Immature natural killer cell (primary cell): Measurements from ENCODE around the gene DBP. TPM values are rescaled to one million over a fixed set of nuclear protein-coding genes. Genes with fewer than 3 reads are reported as not detected.
"Not testable (repeated sequence)": the region's sequence is repeated elsewhere in the genome, so short reads cannot be mapped to it uniquely, and the experiment has no call there.

ENCODE experiments used
- DNase-seq, 3 donors: peaks; one replicate each; pipeline ENCODE4 v3.0.0; 2022; ENCODE audit warnings: mixed read lengths in 1 of 3
- H3K27ac Mint-ChIP-seq, 6 donors: one replicate each; pipeline ENCODE4 v1.8.0; 2020; ENCODE audit warnings: mixed read lengths in 6 of 6, mild to moderate bottlenecking in 5 of 6, inconsistent platforms in 4 of 6, moderate library complexity in 3 of 6
- H3K27me3 Mint-ChIP-seq, 3 donors: one replicate each; pipeline ENCODE4 v1.8.0; 2020 to 2021; ENCODE audit warnings: low read depth in 3 of 3, mild to moderate bottlenecking in 3 of 3, mixed read lengths in 3 of 3, moderate library complexity in 3 of 3, inconsistent platforms in 1 of 3
- H3K36me3 Mint-ChIP-seq, 3 donors: one replicate each; pipeline ENCODE4 v1.8.0; 2020; ENCODE audit warnings: mixed read lengths in 3 of 3, inconsistent platforms in 2 of 3, mild to moderate bottlenecking in 2 of 3
- H3K4me1 Mint-ChIP-seq, 2 donors: one replicate each; pipeline ENCODE4 v1.8.0; 2020; ENCODE audit warnings: inconsistent platforms in 2 of 2, mild to moderate bottlenecking in 2 of 2, mixed read lengths in 2 of 2, moderate library complexity in 1 of 2
- H3K4me3 Mint-ChIP-seq, 5 donors: one replicate each; pipeline ENCODE4 v1.8.0; 2020; ENCODE audit warnings: mild to moderate bottlenecking in 5 of 5, mixed read lengths in 5 of 5, inconsistent platforms in 3 of 5, moderate library complexity in 3 of 5
- H3K9me3 Mint-ChIP-seq, 6 donors: one replicate each; pipeline ENCODE4 v1.8.0; 2020; ENCODE audit warnings: mild to moderate bottlenecking in 6 of 6, mixed read lengths in 6 of 6, inconsistent platforms in 4 of 6, moderate library complexity in 3 of 6
- polyA plus RNA-seq, 3 donors: library from polyadenylated mRNA; unstranded; fragments of 300-500 nt; fragmentation: Illumina TruSeq; gene quantifications; one replicate each; pipeline ENCODE4 v1.2.3, GENCODE V29; 2021

DBP gene
- polyA plus RNA-seq, 3 donors from 2014 or later = 23.6 to 65.1 (median 26.3) TPM

DNA sequence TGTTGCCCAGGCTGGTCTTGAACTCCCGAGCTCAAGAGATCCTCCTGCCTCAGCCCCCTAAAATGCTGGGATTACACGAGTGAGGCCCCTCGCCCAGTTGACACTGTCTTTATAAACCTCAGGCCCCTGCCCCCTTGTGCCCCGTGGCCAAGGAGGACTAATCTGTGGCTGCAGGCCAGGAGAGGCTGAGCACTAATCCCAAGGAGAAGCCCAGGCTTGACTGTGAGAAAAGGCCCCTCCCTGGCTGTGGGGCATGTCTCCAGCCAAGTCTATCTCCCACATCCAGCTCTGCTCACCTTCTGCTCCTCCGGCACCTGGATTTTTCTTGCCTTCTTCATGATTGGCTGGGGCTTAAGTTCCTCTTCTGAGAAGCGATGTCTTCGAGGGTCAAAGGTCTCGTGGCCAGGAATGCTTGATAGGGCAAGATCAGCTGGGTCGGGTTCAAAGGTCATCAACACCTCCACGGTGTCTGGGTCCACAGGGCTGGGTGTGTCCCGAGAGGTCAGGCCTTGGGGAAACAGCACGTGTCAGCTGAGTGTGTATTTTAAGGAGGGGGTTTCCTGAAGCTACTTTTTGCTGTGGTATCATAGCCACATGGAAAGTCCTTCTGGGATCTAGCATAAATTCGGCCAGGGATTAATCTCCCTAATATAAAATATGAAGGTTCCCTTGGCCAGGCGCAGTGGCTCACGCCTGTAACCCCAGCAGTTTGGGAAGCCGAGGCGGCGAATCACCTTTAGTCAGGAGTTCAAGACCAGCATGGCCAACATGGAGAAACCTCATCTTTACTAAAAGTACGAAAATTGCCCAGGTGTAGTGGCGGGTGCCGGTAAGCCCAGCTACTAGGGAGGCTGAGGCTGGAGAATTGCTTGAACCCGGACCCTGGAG lies 3.8 kb downstream of the DBP start:
- no peak for DNase-seq
- Mint-ChIP-seq H3K27me3 (peaks cover 14 to 18% (median 15%) of the 10 kb centered on the region in 3 donors), H3K4me3 (peak overlapping the region in 2 of 5 donors; percentile 10 to 87), H3K36me3 (peaks cover 1 to 6% (median 4%) of the 10 kb centered on the region in 3 donors), H3K9me3 (no peaks in the 10 kb centered on the region), H3K4me1 (peaks cover 42 to 46% of the 10 kb centered on the region in 2 donors), H3K27ac (peak overlapping the region; percentile 74 to 94 (median 88))

DNA sequence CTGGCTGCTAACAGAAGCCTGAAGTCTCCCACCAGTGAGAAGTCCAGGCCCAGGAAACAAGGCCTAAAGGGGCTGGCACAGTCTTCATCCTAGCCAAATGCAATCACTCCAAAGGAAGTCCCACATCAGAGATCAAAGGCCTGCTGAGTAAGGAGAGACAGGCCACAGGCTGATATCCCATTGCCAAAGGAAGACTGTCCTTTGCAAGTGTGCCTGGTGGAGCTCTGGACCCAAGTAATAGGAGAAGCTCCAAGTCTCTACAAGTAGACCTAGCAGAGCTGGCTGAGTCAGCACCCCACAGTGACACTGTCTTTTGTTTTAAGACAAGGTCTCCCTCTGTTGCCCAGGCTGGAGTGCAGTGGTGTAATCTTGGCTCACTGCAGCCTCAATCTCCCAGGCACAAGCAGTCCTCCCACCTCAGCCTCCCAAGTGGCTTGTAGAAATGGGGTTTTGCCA lies 4.5 kb downstream of the DBP start:
- peaks cover 0 to 6% (median 4%) of the 10 kb centered on the region in 3 donors for H3K36me3 Mint-ChIP-seq
- H3K4me3 Mint-ChIP-seq = peak overlapping the region in 4 of 5 donors; percentile 2 to 29 (median 16)
- H3K27me3 Mint-ChIP-seq = peaks cover 10 to 15% (median 14%) of the 10 kb centered on the region in 3 donors
- peaks cover 41 to 43% of the 10 kb centered on the region in 2 donors for H3K4me1 Mint-ChIP-seq
- no peaks in the 10 kb centered on the region for H3K9me3 Mint-ChIP-seq
- peak overlapping the region; percentile 28 to 75 (median 54) for H3K27ac Mint-ChIP-seq
- DNase-seq = no peak

DNA sequence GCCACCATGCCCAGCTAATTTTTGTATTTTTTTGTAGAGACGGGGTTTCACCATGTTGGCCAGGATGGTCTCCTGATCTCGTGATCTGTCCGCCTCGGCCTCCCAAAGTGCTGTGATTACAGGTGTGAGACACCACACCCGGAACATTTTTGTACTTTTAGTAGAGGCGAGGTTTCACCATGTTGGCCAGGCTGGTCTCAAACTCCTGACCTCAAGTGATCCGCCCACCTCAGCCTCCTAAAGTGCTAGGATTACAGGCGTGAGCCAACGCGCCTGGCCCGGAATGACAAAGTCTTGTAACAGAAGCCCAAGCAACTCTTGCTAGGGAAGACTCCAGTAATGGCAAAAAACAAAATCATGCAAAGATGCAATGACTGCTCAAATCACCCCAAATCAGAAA lies 4.9 kb downstream of the DBP start:
- DNase-seq, H3K9me3 Mint-ChIP-seq, H3K36me3 Mint-ChIP-seq: not testable (repeated sequence)
- Mint-ChIP-seq H3K4me3 (peak overlapping the region in 4 of 5 donors; percentile 2 to 29 (median 16)), H3K27ac (peak overlapping the region in 4 of 6 donors; percentile 53 to 75 (median 61)), H3K4me1 (peaks cover 42 to 48% of the 10 kb centered on the region in 2 donors), H3K27me3 (peaks cover 6 to 11% (median 9%) of the 10 kb centered on the region in 3 donors)

- Mint-ChIP-seq H3K27ac (peak overlapping the region in 1 of 6 donors; percentile 34), H3K9me3 (no peaks in the 10 kb centered on the region), H3K4me1 (peaks cover 48 to 56% of the 10 kb centered on the region in 2 donors), H3K36me3 (peaks cover 0 to 6% (median 4%) of the 10 kb centered on the region in 3 donors), H3K27me3 (peaks cover 5 to 9% (median 9%) of the 10 kb centered on the region in 3 donors), H3K4me3 (no peak overlapping the region)
- DNase-seq = no peak
These were observed 6.0 kb downstream of the DBP start for GRCh38 chr19:48631225-48631624.

DNA sequence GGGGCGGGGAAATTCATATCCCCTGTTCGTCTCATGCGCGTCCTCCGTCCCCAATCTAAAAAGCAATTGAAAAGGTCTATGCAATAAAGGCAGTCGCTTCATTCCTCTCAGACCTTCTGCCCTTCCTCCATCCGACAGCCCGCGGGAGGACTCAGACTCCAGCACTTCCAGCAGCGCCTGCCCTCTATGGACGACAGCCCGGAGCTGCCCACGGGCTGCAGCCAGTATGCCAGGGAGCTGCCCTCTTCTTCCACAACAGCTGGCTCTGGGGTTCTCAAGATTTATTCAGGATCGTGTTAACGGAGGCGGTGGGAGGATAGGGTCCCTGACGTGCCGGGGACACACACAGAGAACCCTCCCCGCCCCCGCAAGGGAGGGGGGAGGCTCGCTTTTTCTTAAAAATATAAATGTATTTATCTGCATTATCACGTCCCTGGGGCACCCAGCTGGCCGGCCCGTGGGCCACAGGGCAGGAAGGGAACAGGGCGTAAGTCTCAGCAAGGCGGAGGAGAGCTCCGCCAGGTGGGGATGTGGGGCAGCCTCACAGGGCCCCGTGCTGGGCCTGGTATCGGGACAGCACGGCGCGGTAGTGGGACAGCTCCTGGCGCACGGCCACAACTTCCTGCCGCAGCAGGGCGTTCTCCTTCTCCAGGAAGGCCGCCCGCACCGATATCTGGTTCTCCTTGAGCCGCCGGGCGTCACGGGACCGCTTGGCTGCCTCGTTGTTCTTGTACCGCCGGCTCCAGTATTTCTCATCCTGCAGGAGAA lies 6.7 kb downstream of the DBP start:
- Mint-ChIP-seq H3K36me3 (peaks cover 0 to 6% (median 4%) of the 10 kb centered on the region in 3 donors), H3K9me3 (no peaks in the 10 kb centered on the region), H3K4me3 (no peak overlapping the region), H3K27me3 (peaks cover 3 to 7% (median 7%) of the 10 kb centered on the region in 3 donors), H3K4me1 (peaks cover 45 to 54% of the 10 kb centered on the region in 2 donors), H3K27ac (peak overlapping the region in 1 of 6 donors; percentile 48)
- DNase-seq = no peak

- Mint-ChIP-seq H3K27ac (peak overlapping the region in 1 of 6 donors; percentile 48), H3K36me3 (peaks cover 0 to 6% (median 4%) of the 10 kb centered on the region in 3 donors), H3K4me1 (peaks cover 46 to 54% of the 10 kb centered on the region in 2 donors), H3K27me3 (peaks cover 3 to 7% (median 4%) of the 10 kb centered on the region in 3 donors), H3K9me3 (no peaks in the 10 kb centered on the region), H3K4me3 (no peak overlapping the region)
- no peak for DNase-seq
These were observed 7.4 kb downstream of the DBP start for GRCh38 chr19:48629599-48630295.

DNA sequence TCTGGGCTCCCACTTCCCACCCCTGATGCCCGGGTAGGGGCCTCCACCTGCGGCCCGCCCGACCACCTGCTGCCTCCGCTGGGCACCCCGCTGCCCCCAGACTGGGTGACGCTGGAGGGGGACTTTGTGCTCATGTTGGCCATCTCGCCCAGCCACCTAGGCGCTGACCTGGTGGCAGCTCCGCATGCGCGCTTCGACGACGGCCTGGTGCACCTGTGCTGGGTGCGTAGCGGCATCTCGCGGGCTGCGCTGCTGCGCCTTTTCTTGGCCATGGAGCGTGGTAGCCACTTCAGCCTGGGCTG lies 7.9 kb downstream of the DBP start:
- H3K27ac Mint-ChIP-seq = no peak overlapping the region
- no peak for DNase-seq
- H3K36me3 Mint-ChIP-seq = peaks cover 0 to 6% (median 4%) of the 10 kb centered on the region in 3 donors
- no peak overlapping the region for H3K4me3 Mint-ChIP-seq
- peaks cover 1 to 4% (median 2%) of the 10 kb centered on the region in 3 donors for H3K27me3 Mint-ChIP-seq
- peaks cover 46 to 52% of the 10 kb centered on the region in 2 donors for H3K4me1 Mint-ChIP-seq
- no peaks in the 10 kb centered on the region for H3K9me3 Mint-ChIP-seq

DNA sequence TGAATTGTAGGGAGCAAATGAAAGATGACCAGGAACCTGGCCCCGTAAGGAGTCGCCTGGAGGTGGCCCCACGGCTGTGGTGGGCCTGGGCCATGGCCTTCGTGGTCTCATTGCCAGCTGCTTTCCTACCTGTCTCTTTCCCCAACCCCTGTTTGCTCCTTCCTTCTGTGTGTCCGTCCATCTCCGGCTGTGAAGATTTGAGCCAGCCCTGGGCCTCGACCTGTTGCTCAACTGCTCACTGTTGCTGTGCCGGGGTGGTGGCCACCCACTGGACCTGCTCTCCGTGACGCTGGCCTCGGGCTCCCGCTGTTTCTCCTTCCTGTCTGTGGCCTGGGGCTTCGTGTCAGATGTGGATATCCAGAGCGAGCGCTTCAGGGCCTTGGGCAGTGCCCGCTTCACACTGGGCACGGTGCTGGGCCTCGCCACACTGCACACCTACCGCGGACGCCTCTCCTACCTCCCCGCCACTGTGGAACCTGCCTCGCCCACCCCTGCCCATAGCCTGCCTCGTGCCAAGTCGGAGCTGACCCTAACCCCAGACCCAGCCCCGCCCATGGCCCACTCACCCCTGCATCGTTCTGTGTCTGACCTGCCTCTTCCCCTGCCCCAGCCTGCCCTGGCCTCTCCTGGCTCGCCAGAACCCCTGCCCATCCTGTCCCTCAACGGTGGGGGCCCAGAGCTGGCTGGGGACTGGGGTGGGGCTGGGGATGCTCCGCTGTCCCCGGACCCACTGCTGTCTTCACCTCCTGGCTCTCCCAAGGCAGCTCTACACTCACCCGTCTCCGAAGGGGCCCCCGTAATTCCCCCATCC lies 8.5 kb downstream of the DBP start:
- no peak for DNase-seq
- peaks cover 3 to 9% (median 7%) of the 10 kb centered on the region in 3 donors for H3K36me3 Mint-ChIP-seq
- H3K4me3 Mint-ChIP-seq = peak overlapping the region in 1 of 5 donors; percentile 44
- no peaks in the 10 kb centered on the region for H3K9me3 Mint-ChIP-seq
- H3K4me1 Mint-ChIP-seq = peaks cover 46 to 51% of the 10 kb centered on the region in 2 donors
- peak overlapping the region in 2 of 6 donors; percentile 48 to 60 for H3K27ac Mint-ChIP-seq
- peaks cover 1 to 4% (median 2%) of the 10 kb centered on the region in 3 donors for H3K27me3 Mint-ChIP-seq

DNA sequence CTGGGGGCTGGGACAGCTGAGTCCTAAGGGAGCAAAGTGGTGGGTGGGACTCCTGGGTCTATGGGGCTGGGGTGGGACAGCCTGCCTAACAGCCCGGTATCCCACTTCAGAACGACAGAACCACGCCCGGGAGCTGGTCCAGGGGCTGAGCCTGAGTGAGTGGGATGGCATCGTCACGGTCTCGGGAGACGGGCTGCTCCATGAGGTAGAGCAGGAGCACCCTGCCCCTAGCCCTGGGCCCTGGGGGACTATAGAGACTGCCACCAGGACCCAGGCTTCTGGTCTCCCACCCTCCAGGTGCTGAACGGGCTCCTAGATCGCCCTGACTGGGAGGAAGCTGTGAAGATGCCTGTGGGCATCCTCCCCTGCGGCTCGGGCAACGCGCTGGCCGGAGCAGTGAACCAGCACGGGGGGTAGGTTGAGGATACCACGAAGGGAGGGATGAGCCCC lies 9.3 kb downstream of the DBP start:
- Mint-ChIP-seq H3K4me1 (peaks cover 48 to 52% of the 10 kb centered on the region in 2 donors), H3K9me3 (no peaks in the 10 kb centered on the region), H3K27me3 (peaks cover 1 to 4% (median 4%) of the 10 kb centered on the region in 3 donors), H3K4me3 (peak overlapping the region in 1 of 5 donors; percentile 49), H3K36me3 (peaks cover 5 to 14% (median 10%) of the 10 kb centered on the region in 3 donors), H3K27ac (peak overlapping the region in 3 of 6 donors; percentile 74 to 84 (median 80))
- no peak for DNase-seq

GRCh38 chr19:48627201-48627864 lies 9.8 kb downstream of the DBP start:
- Mint-ChIP-seq H3K4me3 (peak overlapping the region; percentile 40 to 70 (median 66)), H3K27ac (peak overlapping the region; percentile 74 to 92 (median 82)), H3K36me3 (peaks cover 5 to 16% (median 9%) of the 10 kb centered on the region in 3 donors), H3K4me1 (peaks cover 48 to 51% of the 10 kb centered on the region in 2 donors), H3K27me3 (peaks cover 1 to 4% (median 4%) of the 10 kb centered on the region in 3 donors), H3K9me3 (no peaks in the 10 kb centered on the region)
- peak; percentile 51 to 56 (median 52) for DNase-seq

- peaks cover 51 to 55% of the 10 kb centered on the region in 2 donors for H3K4me1 Mint-ChIP-seq
- DNase-seq = no peak
- H3K27me3 Mint-ChIP-seq = peaks cover 1 to 4% (median 4%) of the 10 kb centered on the region in 3 donors
- H3K27ac Mint-ChIP-seq = peak overlapping the region in 2 of 6 donors; percentile 70 to 89
- peaks cover 5 to 15% (median 11%) of the 10 kb centered on the region in 3 donors for H3K36me3 Mint-ChIP-seq
- H3K9me3 Mint-ChIP-seq = no peaks in the 10 kb centered on the region
- H3K4me3 Mint-ChIP-seq = no peak overlapping the region
These were observed 11.3 kb downstream of the DBP start for GRCh38 chr19:48625891-48626327.
